Embryonic facial prominence (tissue), 1 donor: ENCODE data around the gene PCK2.
A peak's percentile ranks its signal among the peaks of the same experiment; 100 is the strongest.
"Not testable (repeated sequence)": the region's sequence is repeated elsewhere in the genome, so short reads cannot be mapped to it uniquely, and the experiment has no call there.

Experiments used
- DNase-seq: peaks from one replicate; pipeline ENCODE4 v3.0.0-alpha.2; 2016; ENCODE audit errors: extremely low spot score

Gene PCK2

DNA sequence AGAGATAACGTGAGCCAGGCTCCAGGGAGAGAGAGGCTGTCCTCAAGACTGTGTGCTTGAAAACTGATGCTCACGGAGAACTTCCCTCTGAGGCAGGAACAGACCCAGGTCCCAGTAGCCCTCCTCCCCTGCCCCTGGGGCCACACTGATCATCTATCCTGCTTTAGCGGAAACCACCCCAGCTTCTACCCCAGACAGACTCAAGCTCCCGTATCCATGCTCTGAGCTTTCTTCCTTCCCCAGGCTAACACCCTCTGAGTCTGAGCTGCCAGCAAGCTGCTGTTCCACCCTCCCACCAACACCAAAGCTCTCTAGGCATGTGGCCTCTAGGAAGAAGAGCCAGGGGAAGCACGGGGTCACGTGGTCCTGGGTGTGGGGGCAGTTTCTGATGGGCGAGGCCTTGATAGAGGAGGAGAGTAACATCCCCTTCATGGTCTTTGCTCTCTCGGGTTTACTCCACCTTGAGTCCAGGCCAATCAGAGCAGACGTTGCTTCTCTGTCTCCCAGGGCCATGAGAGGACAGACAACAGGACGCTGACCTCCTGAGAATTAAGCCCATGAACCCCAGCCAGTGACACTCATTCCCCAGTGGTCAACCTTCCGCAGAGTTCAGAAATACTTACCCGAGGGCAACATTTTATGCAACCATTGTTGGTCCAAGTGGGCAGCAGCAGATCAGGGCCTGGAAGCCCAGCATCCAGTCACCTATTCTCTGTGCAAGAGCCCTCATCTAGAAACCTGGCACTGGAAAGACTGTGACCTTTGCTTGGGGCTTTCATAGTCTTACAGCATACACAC is 1.4 kb downstream of the PCK2 start:
- DNase-seq = no peak

DNA sequence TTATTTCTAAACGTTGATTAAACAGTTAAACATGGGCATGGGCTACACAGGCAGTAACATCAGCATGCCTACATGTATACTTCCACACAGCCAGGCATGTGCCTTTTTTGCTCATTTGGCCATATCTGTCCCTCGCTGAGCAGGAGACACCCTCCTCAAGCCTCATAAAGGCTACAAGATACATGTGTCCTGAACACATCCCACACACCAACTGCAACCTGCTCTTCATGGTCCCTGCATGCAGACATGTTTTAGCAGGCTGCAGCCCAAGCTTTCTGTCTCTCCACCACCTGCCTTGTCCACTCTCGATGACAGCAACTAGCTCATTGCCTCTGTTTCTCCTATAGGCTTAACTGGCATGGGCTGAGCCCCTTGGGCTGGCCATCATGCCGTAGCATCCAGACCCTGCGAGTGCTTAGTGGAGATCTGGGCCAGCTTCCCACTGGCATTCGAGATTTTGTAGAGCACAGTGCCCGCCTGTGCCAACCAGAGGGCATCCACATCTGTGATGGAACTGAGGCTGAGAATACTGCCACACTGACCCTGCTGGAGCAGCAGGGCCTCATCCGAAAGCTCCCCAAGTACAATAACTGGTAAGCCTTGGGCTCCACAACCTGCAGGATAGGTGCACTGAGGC is 2.6 kb downstream of the PCK2 start:
- no peak for DNase-seq

DNA sequence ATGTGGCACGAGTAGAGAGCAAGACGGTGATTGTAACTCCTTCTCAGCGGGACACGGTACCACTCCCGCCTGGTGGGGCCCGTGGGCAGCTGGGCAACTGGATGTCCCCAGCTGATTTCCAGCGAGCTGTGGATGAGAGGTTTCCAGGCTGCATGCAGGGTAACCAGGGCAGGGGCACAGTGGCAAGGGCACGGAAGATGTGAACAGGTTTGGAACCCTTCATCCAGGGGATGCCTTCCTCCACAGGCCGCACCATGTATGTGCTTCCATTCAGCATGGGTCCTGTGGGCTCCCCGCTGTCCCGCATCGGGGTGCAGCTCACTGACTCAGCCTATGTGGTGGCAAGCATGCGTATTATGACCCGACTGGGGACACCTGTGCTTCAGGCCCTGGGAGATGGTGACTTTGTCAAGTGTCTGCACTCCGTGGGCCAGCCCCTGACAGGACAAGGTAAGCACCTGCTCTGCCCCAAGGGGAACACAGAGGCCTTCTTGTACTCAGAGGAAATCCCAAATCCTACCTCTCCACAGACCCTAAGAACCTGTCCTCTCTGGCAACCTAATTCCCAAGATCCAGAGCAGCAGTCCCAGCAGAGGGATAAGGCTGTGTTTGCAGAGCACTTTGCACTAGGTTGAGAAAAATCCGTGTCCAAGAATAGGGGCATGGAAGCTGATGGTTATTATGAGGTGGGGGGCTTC is 4.3 kb downstream of the PCK2 start:
- DNase-seq = no peak

DNA sequence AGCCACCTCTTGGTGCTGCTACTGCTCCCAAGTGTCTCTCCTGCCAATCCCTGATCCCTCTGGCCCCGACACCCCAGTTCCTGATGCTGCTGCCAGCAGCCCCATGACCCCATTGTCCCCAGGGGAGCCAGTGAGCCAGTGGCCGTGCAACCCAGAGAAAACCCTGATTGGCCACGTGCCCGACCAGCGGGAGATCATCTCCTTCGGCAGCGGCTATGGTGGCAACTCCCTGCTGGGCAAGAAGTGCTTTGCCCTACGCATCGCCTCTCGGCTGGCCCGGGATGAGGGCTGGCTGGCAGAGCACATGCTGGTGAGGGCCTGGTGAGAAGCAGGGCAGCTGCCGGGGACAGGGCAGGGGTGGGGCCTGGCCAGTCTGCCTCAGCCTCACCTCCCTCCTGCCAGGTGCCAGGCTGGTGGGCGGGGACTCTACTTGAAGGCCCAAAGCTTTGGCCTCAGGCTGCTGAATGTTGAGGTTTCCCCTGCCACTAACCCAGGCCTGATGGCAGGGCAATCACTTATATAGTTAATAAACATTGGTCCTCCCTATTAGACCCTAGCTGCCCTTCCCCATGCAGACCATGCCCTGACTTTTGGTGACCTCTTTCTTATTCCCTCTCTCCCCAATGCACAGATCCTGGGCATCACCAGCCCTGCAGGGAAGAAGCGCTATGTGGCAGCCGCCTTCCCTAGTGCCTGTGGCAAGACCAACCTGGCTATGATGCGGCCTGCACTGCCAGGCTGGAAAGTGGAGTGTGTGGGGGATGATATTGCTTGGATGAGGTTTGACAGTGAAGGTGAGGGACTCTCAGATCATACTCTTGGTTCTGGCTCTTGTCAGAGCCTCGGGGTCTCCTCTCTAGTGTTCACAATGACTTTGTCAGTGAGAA is 5.1 kb downstream of the PCK2 start:
- no peak for DNase-seq

DNA sequence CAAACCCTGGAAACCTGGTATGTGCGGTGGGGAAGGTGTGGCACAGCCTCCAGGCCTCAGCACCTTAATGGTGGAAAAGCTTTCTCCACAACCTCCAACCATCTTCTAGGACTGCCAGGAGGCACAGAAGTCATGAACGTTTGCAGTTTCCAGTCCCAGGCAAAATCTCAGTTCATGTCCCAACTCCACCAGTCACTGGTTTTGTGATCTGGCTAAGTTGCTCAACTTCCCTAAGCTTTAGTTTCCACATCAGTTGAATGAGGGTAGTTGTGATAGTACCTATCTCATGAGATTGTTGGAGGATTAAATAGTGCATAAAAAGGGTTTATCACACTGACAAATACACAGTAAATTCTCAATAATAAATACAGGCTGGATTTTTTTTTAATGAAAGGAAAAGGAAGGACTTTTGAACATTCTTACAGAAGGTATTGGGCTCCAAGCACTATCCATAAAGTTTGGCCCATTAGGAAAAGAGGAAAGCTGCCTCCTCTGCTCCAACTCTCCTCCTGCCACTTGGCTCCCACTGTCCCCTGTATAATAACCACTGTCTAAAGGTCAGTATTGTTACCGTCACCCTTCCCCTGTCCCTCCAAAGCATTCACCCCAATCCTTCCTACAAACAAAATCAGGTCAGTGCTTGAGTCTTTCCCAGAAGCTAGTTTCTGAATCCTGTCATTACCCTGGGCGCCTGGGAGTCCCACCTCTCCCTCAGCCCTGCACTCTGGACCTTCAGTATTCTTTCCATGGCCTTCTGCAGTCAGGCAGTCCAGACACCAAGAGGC is 6.3 kb downstream of the PCK2 start:
- DNase-seq = no peak

DNA sequence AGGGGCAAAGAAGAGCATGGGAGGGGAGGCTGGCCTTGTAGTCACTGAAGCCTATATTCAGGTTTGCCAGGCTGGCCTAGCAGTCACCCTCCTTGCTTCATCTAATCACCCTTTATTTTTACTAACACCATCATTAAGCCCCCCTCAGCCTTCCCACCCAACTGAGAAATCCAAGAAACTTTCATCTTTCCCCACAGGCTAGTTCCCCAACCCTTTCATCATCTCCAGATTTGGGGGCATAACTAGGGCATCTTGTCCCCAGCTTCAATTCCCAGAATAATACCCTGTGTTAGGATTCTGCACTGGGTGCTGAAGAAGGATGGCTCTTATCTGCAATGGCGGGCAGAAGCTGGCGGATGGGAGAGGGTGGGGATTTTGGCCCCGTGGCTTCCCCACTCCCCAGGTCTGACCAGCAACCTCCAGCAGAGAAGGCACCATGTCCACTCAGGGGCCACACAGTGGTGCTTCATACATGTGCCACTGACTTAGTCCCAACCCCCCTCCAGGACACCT is 6.9 kb downstream of the PCK2 start:
- no peak for DNase-seq

DNA sequence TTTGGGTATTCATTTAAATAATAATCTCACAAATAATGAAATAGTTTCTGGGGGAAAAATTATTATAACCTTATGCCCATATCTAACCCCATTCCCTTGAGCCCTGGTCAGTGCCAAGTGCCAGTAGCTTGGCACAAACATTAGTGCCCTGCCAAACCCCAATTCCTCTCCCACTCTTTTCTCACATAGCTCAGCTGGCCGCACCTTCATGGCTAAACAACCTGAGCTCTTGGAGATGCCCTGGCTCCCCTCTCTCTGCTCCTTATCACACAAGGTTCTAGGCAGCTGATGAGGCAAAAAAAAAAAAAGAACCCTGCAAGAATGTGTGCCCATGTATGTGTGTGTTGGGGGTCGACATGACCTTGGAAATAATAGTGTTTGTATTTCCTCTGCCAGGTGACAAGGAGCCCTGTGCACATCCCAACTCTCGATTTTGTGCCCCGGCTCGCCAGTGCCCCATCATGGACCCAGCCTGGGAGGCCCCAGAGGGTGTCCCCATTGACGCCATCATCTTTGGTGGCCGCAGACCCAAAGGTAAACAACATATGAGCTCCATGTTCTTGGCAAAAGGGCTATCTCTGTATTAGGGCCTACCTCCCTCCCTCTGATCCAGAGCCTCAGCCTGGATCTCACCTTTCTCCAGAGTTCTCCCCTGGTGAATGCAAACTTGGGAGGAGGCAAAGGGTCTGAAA is 8.4 kb downstream of the PCK2 start:
- DNase-seq = no peak

DNA sequence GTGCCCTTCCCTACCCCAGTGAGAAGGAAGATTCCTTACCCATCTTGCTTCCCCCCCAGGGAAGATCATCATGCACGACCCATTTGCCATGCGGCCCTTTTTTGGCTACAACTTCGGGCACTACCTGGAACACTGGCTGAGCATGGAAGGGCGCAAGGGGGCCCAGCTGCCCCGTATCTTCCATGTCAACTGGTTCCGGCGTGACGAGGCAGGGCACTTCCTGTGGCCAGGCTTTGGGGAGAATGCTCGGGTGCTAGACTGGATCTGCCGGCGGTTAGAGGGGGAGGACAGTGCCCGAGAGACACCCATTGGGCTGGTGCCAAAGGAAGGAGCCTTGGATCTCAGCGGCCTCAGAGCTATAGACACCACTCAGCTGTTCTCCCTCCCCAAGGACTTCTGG is 9.3 kb downstream of the PCK2 start:
- DNase-seq = no peak

DNA sequence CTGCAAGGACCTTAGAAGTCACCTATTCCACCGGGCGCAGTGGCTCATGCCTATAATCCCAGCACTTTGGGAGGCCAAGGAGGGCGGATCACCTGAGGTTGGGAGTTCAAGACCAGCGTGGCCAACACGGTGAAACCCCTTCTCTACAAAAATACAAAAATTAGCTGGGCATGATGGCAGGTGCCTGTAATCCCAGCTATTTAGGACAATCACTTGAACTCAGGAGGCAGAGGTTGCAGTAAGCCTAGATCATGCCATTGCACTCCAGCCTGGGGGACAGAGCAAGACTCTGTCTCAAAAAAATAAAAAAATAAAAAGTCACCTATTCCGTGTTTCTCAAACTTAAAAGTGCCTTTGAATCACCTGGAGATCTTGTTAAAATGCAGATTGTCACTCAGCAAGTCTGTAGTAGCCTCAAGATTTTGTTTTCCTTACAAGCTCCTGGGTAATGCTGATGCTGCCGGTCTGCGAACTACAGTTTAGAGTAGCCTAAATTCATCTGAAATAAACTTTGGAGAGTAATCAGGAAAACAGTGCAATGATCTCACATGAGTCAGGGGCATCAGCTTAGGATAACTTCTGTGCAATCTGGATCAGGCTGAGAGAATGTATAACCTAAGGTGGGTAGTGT is 11.6 kb downstream of the PCK2 start:
- DNase-seq = not testable (repeated sequence)

DNA sequence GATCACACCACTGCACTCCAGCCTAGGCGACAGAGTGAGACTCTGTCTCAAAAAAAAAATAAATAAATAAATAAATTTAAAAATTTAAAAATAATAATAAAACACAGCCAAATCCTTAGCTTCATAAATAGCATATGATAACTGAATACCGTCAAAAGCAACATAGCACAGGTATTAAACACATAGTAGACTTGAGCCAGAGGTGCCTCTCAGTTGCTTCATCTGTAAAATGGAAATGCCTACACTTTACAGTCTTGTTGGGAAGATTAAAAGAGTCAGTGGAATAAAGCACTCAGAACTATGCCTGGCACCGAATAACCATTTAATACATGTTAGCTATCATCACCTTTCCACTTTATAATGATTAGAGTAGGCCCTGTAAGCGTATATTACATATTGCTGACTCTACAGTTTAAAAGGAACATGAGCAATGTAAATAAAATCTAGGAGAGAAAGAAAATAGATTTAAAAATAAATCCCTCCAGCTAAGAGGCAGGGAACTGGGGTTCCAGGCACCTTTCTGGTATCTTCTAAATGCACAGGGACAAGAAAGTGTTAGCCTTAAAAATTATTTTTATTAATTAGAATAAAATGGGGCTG is 12.7 kb downstream of the PCK2 start:
- no peak for DNase-seq

DNA sequence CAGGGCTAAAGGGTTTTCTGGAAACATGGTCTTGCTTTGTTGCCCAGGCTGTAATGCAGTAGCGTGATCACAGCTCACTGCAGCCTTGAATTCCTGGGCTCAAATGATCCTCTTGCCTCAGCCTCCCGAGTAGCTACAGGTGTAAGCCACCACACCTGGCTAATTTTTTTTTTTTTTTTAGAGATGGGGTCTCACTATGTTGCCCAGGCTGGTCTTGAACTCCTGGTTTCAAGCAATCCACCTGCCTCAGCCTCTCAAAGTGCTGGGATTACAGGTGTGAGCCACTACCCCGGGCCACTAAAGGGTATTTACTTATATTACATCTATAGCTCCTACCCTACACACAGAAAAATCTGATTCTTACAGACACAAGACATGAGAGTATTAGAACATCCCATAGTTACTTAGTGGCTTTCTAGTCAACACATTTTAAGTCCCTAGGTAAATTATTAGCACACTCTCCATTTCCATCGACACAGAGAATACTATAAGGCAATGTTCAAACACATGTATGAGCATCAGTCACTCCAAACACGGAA is 14.3 kb downstream of the PCK2 start:
- DNase-seq = no peak

DNA sequence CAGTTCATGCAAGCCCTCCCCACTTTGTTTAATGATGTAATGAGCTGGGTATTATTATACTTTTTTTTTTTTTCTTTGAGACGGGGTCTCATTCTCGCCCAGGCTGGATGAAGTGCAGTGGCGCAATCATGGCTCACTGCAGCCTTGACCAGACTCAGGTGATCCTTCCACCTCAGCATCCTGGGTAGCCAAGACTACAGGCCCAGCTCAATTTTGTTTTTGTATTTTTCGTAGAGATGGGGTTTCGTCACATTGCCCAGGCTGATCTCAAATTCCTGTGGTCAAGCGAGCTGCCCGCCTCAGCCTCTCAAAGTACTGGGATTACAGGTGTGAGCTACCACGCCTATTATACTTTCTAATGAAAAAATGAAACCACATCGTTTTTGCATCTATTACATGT is 15.9 kb downstream of the PCK2 start:
- DNase-seq = no peak

DNA sequence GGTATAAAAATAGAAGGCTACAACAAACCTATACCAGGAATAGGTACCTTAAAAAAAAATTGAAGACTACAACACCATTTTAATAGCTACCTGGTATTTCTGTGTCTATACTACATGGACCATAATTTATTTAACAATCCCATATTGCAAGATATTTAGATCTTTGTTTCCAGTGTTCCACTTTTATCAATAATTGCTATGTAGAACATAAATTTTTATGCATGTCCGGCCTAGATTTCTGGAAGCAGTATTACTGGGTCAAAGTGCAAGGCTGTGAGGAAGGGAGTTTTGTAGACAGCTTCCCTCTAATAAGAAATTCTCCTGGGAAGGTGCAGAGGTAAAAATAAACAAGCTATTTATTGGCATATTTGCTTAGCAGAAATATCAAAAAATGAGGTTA is 16.4 kb downstream of the PCK2 start:
- DNase-seq = no peak

DNA sequence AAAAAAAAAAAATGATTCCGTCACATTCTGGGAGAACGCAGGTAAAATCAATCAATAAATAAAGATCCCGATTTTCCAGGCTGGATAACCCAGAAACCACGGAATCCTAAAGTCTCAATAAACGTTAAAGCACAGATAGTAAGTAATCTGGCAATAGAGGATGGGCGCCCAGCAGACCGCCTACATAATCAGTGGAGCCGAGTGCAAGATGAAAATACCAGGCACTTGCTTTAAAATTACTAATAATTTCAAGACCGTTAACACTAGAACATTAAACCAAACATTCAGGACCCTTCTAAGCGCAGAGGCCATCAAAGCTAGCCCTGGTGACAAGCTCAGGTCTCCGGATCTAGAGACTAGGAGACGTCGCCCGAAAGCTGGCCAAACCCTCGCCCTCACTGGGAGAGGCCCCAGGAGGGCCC is 19.3 kb downstream of the PCK2 start:
- DNase-seq = no peak

DNA sequence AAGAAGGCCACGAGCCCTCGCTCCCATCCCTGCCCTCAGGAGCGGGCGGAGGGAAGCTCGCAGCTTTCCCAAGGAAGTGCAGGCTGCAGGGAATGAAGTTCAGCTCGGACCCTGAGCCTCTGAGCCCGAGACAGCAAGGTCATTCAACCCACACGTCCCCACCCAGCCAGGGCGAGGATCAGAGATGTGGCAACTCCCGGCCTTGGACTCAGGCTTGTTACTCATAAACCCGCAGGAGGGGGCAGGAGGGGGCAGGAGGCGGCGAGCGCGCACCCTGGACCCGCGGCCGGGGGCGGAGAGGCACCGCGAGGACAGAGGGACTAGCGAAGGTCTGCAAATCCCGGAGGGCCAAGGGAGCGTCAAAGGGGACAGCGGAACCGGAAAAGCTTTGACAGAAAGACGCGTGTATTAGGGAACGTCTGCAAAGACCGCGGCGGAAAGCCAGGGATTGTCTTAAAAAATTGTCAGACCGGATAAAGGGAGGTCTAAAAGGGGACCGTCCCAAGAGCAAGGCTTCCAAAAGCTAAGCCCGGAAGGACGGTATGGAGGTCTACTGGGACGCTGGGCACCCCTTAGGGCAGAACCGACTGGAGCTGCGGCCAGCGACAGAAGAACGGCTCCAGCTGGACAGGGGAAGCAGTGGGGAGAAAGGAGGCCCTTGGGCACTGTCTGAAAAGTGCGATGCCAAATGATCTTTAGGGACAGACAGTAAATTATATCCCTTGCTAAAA is 19.9 kb downstream of the PCK2 start:
- peak; percentile 55 for DNase-seq

DNA sequence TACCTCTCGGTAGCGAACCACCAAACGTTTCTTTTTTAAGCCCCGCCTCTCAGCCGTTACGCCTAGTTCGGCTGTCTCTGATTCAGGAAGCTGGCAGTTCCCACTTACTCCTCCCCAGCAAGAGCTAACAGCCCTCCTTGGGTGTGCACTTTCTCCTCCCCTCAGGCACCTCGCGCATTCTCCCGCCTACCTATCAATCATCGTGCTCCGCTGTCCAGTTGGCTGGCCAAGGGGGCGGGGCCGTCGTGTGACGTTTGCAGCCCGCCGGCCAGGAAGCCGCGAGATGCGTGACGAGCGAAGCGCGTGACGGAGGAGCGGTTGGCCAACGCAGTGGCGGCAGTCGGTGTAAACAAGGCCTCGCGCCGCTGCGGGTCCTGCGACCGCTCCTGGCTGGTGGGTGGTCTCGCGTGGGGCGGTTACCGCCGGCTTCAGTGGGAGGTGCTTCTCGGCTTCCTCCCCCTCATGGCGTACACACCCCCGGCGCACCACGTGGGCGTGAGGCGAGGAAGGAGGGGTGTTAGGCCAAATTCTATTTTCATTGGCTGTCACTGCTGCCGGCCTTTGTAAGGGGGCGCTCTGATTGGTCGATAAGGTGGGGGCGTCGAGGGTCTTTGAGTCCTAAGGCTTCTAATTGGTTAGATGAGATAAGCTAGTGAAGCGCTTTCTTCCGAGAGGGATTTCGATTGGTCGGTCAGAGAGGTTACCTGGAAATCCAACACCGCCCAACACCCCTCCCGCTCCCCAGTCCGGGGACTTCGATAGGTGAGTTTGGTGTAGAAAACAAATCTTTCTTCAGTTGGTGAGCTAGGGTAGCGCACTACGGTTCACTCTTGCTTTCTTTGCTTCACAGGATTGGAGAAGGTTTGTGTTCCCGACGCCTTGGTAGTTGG is 20.7 kb downstream of the PCK2 start, which contains the start of the genes DCAF11 and NRL:
TSS of gene DCAF11 (plus strand) at position 246 of the 890 bp plus-strand sequence. CDS start 818 bp downstream, outside the sequence.
TSS of gene NRL (minus strand) at position 418 of the 890 bp plus-strand sequence. CDS start 32,101 bp downstream, outside the sequence.
- peak; percentile 99 for DNase-seq
